GM03348 (cell line): ENCODE results near the gene UGT1A9.
A peak's percentile ranks its signal among the peaks of the same experiment; 100 is the strongest.

Experiments used
- DNase-seq: peaks from one replicate; pipeline ENCODE4 v3.0.0; 2012; ENCODE audit warnings: low spot score

Gene UGT1A9

GRCh38 chr2:233817995-233818638 is 146.4 kb downstream of the UGT1A9 start:
- no peak for DNase-seq

GRCh38 chr2:233818639-233819621 is 147.2 kb downstream of the UGT1A9 start:
- DNase-seq, result no peak

GRCh38 chr2:233819884-233820773 is 148.4 kb downstream of the UGT1A9 start:
- peak; percentile 36 for DNase-seq

GRCh38 chr2:233820774-233821105 is 149.0 kb downstream of the UGT1A9 start:
- DNase-seq, result no peak

GRCh38 chr2:233821196-233821595 is 149.5 kb downstream of the UGT1A9 start:
- DNase-seq, result no peak

- no peak for DNase-seq
Observed at GRCh38 chr2:233821709-233822100, 150.0 kb downstream of the UGT1A9 start.

- no peak for DNase-seq
Observed at GRCh38 chr2:233822101-233822771, 150.5 kb downstream of the UGT1A9 start.
